GM21423 (cell line): ENCODE data around the gene GTF2H4.
A peak's percentile ranks its signal among the peaks of the same experiment; 100 is the strongest.
"Not testable (repeated sequence)": the region's sequence is repeated elsewhere in the genome, so short reads cannot be mapped to it uniquely, and the experiment has no call there.

Experiments used
- ATAC-seq: cut with Tn5 transposase; IDR thresholded peaks from one replicate; pipeline ENCODE4 v1.9.1; 2021; ENCODE audit warnings: mild to moderate bottlenecking, moderate library complexity; ENCODE audit not compliant: unreplicated experiment

The GTF2H4 gene

DNA sequence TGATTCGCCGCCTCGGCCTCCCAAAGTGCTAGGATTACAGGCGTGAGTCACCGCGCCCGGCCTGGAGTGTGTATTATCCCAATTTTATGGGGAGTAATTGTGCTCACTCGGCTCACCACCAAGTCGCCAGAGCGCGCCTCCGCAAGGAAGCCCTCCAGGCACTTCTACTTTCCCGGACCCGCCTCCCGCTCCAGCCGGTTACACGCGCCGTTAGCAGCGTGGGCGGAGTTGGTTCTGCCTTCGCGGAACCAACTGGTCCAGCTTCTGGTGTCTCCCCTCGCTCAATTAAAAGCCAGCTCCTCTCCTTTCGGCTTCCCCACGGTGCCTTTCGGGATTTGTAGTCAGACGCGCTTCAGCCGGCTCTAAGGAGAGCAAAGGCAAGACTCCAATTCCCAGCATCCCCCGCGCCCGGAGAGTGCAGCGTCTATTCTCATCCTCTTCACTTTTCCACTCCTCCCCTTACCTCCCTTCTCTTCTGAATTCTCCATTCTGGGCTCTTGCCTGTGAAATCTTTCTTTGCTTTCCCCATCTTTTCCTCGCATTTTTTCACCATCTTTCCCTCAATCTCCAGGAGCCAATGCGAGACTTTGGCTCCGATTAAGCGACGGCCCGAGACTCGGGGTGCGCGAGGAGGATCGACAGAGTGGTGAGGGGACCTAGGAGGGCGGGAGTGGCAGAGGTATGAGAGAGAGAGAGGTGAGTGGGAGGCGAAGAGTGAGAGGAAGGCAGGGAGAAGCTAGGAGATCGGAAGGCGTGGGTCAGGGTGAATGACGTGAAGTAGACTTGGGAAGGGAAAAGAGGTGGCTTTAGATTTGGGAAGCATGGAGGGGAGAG, at the start of gene GTF2H4:
Gene GTF2H4, plus strand, starts transcription at position 450 of the 834 bp plus-strand sequence.
- ATAC-seq: peak; percentile 96

- not testable (repeated sequence) for ATAC-seq
These were observed 48.3 kb upstream of the GTF2H4 start for GRCh38 chr6:30859726-30860125.

GRCh38 chr6:30861257-30862048, 46.6 kb upstream of the GTF2H4 start:
- no peak for ATAC-seq

GRCh38 chr6:30862156-30862875, 45.7 kb upstream of the GTF2H4 start:
- no peak for ATAC-seq

DNA sequence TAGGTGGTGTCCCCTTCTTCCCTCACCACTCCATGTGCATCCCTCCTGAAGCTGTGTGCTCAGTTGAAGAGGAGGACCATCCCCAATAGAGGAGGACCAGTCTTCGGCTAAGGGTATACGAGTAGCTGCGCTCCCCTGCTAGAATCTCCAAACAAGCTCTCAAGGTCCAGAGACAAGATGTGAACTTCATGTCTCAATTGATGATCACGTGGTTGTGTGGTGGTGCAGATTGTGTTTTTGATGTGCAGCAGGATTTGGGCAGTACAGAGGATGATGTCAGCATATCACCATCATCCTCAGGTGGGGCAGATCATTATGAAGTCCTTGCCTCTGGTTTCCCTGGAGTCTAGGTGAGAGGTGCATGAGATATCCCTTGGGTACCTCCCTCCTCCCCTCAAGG, 43.7 kb upstream of the GTF2H4 start:
- ATAC-seq: no peak

DNA sequence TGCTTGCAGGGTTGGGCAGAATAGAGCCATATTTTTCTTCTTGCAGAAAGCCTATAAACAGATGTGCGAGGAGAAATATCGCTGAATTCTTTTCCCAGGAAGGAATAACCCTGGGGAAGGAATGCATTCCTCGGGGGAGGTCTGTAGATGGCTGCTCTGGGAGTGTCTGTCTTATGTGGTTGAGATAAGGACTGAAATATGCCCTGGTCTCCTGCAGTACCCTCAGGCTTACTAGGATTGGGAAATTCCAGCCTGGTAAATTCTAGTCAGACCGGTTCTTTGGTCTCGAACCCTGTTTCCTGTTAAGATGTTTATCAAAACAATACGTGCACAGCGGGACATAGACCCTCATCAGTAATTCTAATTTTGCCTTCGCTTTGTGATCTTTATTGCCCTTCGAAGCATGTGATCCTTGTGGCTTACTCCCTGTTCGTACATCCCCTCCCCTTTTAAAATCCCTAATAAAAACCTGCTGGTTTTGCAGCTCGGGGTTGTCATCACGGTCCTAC, 38.7 kb upstream of the GTF2H4 start:
- ATAC-seq: not testable (repeated sequence)

GRCh38 chr6:30870546-30870945, 37.5 kb upstream of the GTF2H4 start:
- ATAC-seq: no peak

- no peak for ATAC-seq
These were observed 36.3 kb upstream of the GTF2H4 start for GRCh38 chr6:30871592-30872183.

GRCh38 chr6:30873137-30873640, 34.8 kb upstream of the GTF2H4 start:
- no peak for ATAC-seq

- ATAC-seq: not testable (repeated sequence)
These were observed 34.2 kb upstream of the GTF2H4 start for GRCh38 chr6:30873795-30874194.

GRCh38 chr6:30875244-30876038, 32.6 kb upstream of the GTF2H4 start:
- no peak for ATAC-seq

DNA sequence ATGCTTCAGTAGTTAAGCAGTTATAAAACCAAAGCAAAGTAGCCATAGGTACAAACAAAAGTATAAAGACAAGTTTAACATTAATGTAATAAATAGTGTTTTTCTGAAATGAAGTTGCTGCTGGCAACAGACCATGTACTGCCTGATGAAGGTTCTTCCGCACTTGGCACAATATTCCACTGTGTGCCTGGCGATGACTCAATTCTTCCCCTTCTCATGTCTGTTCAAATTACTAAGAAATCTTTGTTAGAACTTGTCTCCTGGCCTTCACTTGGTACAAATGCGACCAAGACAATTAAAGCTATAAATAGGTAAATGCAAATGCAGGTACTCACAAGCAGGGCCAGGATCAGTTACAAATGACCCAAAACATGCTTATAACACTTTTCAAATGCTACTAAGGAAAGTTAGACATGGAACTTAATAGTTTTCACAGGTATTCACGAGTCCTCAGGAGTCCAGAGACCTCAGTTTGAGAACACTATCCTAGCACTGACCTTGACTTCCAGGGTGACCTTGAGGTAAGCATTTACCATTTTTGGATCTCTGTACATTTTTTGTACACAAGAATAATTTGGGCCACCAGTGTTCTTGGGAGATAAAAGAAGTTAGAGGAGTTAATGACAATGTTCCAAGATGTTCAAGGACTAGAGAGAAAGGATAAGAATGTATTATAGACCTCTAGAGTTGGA, 31.8 kb upstream of the GTF2H4 start:
- ATAC-seq: no peak

GRCh38 chr6:30877419-30878262, 30.4 kb upstream of the GTF2H4 start:
- ATAC-seq: no peak

GRCh38 chr6:30879684-30880427, 28.2 kb upstream of the GTF2H4 start:
- ATAC-seq: no peak

- ATAC-seq: no peak
These were observed 27.2 kb upstream of the GTF2H4 start for GRCh38 chr6:30880698-30881252.

GRCh38 chr6:30881392-30882203, 26.4 kb upstream of the GTF2H4 start:
- ATAC-seq: no peak
